NT2/D1 (cell line): ENCODE data around the gene ZNFX1.

Source experiments
- YY1 ChIP-seq: IDR thresholded peaks from 2 replicates; pipeline ENCODE4 v1.6.1; 2011; ENCODE audit not compliant: insufficient read length, insufficient read depth
- ZNF274 ChIP-seq: IDR thresholded peaks from 2 replicates; pipeline ENCODE4 v1.6.1; 2011; ENCODE audit warnings: mild to moderate bottlenecking, low read depth, low read length

GRCh38 chr20:49207076-49207475 is 70.8 kb downstream of the ZNFX1 start:
- TF ChIP-seq YY1 (no peak), ZNF274 (no peak)
